HT1080 (cell line): ENCODE data around the gene SLC7A9. TPM values are rescaled to one million over a fixed set of nuclear protein-coding genes. Genes with fewer than 3 reads are reported as not detected.

Experiments
- DNase-seq: peaks from one replicate; pipeline ENCODE4 v3.0.0-alpha.2; 2015; ENCODE audit warnings: low read depth
- total RNA-seq: library from RNA; depleted of rRNA; stranded (reverse); fragments of >200 nt; shearing (Covaris generic); gene quantifications from 2 replicates; pipeline ENCODE4 v1.2.3, GENCODE V29; 2014

The SLC7A9 gene
- total RNA-seq, 1 experiment from 2014 or later, result not detected

DNA sequence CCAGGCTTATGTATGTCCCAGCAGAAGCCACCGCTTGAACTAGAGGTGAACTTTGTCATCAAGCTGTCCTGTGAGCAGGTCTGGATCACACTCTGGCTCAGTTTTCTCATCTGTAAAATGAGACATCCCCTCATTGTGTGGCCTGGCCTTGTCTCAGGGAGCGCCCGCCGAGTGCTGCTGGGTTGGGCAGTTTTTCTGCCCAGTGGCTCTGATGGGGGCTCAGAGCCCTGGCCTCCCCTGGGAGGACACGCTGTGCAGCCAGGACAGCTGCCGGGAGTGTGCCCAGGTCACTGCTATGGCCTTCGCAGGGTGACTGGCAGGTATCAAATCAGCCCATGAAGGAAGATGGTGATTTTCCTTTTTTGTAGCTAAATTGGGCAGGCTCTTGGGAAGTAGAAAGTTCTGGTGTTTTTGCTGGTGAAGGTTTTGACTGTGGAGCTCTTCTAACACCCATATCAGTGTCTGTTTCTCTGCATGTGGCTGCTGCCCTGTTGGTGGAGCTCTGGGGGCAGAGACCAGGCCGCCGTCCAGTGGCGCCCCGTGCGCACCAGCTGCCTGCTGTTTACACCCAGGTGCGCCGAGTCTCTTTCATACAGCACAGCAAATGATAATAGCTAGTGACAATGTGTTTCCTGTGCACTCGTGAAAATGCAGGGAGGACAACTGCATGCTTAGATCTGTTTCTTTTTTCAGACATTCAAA, 40.8 kb downstream of the SLC7A9 start:
- DNase-seq, result no peak

GRCh38 chr19:32828139-32828538, 41.4 kb downstream of the SLC7A9 start:
- DNase-seq, result no peak

DNA sequence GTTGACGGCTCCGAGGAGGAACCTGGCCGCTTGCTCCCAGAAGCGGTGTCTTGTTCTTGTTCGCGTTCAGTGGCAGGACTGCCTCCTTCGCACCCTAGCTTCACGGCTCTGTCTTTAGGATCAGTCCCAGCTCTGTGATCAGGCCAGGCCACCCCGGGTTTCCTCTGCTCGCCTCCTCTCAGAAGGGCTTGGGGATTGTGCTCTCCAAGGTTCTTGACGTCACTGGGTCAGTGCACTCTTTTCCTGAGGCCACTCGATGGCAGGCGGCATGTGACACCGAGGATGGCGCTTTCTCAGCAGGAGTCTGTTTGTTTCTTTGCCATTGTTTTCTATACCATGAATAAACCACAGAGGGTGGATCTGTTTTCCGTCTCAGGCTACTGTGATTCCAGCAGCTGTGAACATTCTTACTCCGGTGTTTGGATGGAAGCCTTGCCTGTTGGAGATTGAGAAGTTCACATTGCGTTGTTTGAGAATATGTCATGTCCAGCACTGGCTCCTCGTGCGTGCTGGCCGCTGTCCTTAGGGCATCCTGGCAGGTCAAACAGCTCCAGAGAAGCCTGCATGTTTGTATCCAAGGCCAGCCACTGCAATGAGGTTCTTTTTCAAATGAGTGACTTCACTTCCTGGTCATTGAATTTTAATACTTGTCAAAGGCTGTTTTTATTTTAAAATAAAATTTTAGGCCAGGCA, 44.5 kb downstream of the SLC7A9 start:
- DNase-seq, result no peak

DNA sequence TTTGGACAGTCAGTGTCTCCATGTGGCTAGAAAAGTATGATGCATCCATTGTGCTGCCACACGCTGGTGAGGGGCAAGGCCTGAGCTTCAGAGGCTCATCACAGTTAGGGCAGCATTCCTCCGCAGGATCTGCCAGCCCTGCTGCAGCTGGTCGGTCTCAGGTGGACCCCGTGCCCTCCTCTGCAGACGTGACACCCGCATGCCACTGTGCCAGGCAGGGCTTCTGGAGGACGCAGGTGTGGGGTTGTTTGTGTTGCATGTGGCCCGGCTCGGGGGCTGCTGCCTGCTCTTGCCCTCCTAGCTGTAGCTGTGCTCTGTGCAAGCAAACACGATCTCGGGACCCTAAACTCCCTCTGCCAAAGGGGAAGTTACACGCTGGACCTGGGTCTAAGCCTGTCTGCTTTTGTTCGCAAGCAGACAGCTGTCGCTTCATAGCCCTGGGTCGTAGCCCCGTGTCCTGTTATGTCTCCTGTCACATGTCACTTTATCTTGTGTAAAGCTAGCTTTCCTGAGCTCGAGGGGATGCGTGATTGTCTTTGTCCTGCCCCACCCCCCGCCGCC, 45.3 kb downstream of the SLC7A9 start:
- DNase-seq, result no peak

DNA sequence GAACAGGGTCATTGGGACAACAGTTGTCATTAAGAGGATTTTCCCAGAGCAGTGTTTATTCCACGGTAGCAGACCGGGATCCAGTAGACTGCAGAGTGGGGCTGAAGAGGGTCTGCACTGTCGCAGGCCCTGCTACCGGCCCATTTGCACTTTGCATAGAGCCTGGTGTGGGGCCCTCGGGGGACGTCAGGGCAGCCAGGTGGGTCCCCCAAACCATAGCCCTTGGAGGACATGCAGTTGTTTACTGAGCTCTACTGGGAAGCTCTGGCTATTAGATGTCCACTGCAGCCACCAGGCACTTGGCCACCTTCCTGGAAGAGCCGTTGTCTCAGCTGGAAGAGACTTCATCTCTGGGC, 45.8 kb downstream of the SLC7A9 start:
- no peak for DNase-seq

GRCh38 chr19:32822916-32823746, 46.4 kb downstream of the SLC7A9 start:
- DNase-seq, result no peak

DNA sequence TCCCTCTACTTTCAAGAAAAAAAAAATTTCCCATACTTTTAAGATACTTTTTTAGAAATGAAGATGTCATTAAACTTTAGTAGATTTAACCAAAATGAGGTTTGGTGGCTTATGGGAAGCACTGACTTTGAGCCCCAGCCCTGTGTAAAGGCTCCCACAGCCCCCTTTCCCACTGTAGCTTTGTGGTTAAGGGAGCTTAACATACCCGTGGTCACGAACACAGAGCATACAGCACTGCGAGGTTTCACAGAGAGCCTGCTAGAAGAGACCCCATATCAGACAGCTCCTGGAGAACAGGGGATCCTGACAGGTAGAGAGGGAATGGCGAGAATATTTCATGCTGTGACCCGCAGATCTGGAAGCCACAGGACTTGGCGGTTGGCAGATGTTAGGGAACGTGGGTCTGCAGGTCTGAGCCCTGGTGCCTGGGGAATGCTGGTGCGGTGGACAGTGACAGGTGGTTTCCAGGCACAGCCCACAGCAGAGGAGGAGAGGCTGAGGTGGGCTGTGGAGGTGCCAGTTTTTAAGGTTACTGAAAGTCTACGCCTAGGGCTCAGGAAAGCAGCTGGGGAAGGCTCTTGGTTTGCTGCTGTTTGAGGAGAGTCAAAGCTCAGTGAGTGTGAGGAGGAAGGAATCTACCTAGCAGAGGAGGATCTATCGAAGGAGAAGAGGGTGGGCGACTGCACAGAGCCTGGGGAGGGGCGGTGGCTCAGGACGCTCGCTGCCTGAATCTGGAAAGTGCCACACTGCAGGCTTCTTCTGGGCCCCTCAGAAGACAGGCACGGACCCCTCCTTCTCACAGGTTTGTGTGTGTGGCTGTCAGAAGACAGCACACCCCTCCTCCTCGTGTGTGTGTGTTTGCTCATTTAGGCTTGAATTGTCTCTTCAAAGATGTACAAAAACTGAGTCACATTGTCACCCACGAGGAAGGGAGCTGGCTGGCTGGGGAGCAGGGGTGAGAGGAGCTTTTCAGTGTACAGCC, 49.9 kb downstream of the SLC7A9 start:
- no peak for DNase-seq

DNA sequence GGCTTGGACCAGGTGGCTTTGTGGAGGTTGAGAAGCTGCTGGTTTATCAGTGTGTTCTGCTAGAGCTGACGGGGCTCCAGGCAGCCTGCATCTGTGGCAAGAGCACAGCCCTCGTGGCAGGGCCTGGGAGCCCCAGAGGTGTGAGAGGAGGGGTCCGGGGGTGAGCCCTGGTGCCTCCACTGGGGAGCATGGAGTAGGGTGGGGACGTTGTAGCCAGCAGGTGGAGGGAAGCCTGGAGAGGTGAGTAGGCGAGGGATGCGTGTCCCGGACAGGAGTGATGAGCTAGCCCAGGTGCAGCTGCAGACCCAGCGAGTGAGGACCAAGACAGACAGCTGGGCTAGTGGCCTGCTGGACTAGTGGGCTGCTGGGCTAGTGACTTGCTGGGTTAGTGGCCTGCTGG, 51.0 kb downstream of the SLC7A9 start:
- DNase-seq, result no peak

DNA sequence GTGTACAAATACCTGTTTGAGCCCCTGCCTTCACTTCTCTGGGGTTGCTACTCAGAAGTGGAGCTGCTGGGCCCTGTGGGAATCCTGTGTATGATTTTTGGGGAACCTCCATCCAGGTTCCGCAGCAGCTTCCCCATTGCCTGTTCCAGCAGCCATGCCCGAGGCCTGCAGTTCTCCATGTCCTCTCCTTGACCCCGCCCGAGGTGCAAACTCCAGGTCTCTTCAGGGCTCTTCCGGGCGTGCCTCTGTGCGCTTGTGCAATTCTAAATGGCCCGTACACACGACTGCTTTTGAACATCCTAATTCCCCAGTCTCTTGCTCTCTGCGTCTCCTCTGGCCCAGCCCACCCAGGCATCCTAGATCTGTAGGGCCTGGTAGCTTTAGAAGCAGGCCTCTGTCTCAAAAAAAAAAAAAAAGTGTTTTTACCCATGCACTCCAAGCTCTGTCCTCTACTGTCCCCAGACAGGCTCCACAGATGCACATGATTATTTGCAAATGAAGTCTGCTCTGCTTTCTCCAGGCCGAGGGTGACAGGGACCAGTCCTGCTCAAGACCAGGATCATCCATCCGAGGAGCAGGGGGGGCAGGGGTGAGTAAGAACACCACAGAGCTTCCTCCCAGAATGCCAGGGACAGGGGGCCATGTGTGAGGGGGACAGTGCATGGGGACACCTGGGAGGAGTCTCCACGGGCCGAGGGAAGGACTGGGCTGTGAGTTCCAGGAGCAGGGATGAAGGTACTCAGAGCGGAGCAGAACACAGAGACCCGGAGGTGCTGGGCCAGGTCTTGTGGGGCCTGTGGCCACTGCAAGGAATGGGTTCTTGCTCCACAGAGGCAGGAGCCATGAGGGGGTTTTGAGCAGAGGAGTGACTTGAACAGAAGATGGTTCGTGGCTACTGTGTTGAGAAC, 51.7 kb downstream of the SLC7A9 start:
- no peak for DNase-seq

DNA sequence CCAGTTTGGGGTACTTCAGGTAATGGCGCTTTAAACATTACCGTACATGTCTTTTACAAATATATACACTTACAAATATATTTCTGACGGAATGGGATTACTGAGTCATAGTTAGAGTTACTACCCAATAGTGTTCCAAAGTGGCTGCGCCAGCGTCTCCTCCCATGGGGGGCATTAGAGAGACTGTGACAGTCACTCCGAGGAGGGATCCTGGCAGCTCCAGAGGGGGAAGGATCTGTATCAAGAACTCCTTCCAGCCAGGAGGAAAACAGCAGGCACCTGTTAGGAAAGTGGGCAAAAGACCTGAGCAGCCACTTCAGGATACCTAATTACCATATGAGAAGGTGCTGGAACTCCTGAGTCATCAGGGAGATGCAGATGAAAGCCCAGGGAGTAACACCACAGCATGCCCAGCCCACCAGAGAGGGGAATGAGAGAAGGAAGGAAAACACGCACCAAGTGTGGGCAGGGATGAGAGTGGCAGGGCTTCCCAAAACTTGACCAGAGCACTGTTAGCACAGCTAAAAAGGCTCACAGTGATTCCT, 52.9 kb downstream of the SLC7A9 start:
- no peak for DNase-seq

DNA sequence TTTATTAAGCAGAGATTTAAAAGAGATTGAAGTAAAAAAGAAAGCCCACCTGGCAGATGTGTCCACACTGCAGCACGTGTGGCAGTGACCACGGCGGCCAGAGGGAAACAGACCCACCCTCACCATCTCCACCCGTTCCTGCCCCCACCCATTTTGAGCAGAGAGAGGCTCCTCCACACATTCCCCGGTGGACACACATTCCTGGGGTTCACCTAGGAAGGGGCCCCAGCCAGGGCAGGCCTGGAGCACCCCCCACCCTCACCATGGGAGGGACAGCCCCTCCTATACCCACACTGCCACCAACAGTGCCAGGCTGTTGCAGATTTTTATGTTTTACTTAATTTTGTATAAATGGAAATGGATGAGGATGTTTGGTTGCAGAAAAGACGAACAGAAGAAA, 54.9 kb downstream of the SLC7A9 start:
- no peak for DNase-seq

- no peak for DNase-seq
Observed at GRCh38 chr19:32813862-32814425, 55.6 kb downstream of the SLC7A9 start.

GRCh38 chr19:32812571-32812970, 57.0 kb downstream of the SLC7A9 start:
- DNase-seq, result no peak

DNA sequence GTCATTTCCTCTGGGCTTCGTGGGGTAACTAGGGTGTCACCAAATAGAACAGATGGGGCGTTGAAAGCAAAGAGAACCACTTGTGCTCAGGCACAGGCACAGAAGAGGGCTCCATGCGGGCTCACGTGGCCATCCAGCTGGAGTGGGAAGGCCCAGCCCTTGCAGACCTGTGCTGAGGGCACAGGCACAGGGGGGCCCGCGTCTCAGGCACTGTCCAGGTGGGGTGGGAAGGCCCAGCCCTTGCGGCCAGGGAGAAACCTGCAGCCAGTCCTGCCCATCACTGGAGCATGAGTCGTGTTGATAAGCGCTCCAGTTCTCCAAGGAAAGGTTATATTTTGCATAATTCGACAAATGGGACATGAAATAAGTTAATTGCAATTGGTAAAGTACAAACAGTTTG, 57.5 kb downstream of the SLC7A9 start:
- no peak for DNase-seq

- no peak for DNase-seq
Observed at GRCh38 chr19:32811151-32811550, 58.4 kb downstream of the SLC7A9 start.

DNA sequence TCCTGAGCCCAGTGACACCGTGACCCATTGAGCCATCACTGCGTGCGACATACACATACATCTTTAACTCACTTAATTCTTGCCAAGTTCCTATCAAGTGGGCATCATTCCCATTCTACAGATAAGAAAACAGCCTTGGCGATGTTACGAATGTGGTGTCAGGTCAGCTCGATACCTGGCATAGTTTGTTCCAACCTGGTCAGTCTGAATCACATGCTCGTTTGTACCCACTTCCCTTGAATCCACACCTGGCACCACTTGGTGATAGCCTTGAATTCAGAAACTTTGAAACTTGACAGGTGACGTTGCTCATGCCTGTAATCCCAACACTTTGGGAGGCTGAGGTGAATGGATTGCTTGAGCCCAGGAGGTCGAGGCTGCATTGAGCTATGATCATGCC, 59.1 kb downstream of the SLC7A9 start:
- no peak for DNase-seq

DNA sequence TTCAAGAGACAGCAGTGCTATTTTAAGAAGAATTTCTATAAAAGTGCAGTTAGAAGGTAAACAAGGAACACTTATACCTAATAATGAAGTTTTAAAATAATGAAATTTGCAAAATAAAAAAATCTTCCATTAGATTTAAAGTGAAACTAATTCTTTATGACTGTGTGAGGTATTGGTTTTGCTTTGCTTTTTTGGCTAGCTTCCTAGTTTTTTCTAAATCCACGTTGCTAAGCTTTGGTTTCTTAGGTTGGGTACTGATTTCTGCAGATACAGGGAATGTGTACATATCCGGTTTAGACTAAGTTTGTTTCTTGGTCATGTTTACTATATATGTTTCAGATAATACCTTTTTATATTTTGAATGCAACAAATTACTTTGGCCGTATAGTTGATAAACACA, 59.8 kb downstream of the SLC7A9 start:
- DNase-seq, result no peak

DNA sequence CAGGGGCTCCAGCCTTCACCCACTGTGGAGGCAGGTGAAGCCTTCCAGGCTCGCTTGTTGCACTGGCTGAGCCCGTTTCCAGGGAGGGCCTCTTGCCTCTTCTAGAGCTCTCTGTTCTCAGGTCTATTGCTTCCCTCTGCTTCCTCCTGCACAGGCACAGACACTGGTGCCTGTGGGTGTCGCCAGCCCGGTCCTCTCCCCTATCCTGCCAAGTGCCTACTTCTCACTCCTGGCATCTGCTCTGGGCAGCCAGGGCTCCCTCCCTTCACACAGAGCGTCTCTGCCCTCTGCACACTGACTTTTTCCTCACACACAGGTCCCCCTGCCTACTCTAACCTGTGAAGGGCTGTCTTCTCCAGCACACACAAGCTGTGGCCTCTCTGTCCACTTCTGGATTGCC, 60.3 kb downstream of the SLC7A9 start:
- DNase-seq, result no peak

- DNase-seq, result no peak
Observed at GRCh38 chr19:32808236-32808635, 61.3 kb downstream of the SLC7A9 start.
